Measurements from ENCODE around the gene RGS16.

The RGS16 gene

DNA sequence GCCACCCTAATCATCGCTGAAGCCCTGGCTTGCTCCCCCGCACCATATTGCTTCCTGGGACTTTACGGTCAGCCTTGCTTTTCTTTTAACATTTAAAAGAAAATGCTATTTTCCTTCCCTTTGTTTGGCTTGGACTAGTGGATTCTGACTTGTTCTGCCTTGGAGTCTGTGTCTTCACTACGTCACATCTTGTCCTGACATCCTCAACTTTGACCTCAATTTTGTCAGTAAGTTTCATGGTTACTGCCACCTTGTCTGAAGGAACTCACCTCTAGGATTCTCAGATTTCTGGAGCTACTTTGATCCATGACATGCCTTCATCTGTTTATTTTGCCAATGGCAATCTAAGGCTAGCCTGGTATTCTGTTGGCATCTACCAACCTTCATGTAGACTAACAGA, 19.4 kb downstream of the RGS16 start:
- ChIA-PET POLR2A (no interaction called here), CTCF (interaction anchor here (5.1 to 41.1 kb wide), 2 partner anchors 10 to 202 kb away, joined by 25 to 1252 read pairs; partner anchors contain the start of gene NPL)
- TF ChIP-seq, protein P1, sequence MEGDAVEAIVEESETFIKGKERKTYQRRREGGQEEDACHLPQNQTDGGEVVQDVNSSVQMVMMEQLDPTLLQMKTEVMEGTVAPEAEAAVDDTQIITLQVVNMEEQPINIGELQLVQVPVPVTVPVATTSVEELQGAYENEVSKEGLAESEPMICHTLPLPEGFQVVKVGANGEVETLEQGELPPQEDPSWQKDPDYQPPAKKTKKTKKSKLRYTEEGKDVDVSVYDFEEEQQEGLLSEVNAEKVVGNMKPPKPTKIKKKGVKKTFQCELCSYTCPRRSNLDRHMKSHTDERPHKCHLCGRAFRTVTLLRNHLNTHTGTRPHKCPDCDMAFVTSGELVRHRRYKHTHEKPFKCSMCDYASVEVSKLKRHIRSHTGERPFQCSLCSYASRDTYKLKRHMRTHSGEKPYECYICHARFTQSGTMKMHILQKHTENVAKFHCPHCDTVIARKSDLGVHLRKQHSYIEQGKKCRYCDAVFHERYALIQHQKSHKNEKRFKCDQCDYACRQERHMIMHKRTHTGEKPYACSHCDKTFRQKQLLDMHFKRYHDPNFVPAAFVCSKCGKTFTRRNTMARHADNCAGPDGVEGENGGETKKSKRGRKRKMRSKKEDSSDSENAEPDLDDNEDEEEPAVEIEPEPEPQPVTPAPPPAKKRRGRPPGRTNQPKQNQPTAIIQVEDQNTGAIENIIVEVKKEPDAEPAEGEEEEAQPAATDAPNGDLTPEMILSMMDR (IDR thresholded peaks at IDR 0.05; ENCODE audit: control extremely low read depth, extremely low read depth, low read depth, missing control alignments) = no peak
- DNase-seq (ENCODE audit: extremely low spot score) = no peak

DNA sequence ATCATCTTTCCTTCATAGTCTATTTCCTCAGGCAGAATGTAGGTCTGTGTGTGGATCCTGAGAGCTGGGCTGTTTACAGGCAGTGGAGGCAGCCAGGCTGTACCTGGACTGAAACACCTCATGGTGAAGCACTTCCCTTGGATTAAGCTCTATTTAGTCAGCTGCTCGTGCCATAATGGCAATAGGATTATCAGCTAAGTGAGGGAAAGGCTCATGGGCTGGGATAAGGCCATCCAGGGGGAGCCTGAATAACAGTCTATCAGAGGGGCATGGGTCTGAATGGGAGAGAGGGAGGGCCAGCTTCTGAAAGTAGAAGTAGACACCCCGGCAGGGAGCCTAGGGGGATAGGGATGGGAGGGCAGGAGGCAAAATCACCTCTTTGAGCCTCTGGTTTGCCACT, 23.5 kb downstream of the RGS16 start:
- DNase-seq (ENCODE audit: extremely low spot score) = no peak
- ChIA-PET POLR2A (no interaction called here), CTCF (interaction anchor here (0.7 to 3.6 kb wide), 4 partner anchors 14 to 500 kb away, joined by 3 to 21 read pairs (median 4); no protein-coding TSS in a partner anchor)
- TF ChIP-seq, protein P1 (IDR thresholded peaks at IDR 0.05; ENCODE audit: control extremely low read depth, extremely low read depth, low read depth, missing control alignments) = no peak

DNA sequence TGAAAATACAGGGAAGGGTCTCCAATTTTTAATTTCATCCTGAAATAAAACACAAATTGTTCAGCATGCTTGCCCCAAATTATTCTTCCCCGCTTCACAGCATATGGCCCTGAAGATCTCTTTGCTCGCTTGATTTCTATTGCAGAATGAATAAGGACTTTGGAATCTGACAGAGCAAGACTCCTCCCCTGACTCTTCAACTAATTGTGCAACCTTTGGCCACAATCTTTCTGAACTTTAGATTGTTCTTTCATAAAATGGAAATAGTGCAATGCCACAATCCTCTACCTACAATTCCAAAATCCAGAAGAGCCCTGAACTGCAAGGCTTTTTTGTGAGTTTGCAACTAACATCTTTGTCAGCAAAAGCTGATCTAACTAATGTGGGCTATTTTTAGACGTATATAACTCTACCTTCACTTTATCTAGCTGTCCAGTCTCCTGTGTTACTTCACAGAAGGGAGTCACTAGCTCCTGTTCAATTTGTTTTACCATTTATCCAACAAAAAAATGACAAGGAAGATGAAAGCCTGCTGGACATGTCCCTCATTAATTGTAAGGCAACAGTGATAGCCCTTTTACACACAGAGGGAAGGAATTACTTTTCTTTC, 28.5 kb downstream of the RGS16 start:
- TF ChIP-seq, protein P1 (IDR thresholded peaks at IDR 0.05; ENCODE audit: control extremely low read depth, extremely low read depth, low read depth, missing control alignments) = no peak
- CTCF ChIA-PET = interaction anchor here (1.0 to 2.2 kb wide), 4 partner anchors 13 to 207 kb away, joined by 3 to 9 read pairs (median 4); partner anchors contain the start of gene RNASEL
- POLR2A ChIA-PET = no interaction called here
- no peak for DNase-seq (ENCODE audit: extremely low spot score)

DNA sequence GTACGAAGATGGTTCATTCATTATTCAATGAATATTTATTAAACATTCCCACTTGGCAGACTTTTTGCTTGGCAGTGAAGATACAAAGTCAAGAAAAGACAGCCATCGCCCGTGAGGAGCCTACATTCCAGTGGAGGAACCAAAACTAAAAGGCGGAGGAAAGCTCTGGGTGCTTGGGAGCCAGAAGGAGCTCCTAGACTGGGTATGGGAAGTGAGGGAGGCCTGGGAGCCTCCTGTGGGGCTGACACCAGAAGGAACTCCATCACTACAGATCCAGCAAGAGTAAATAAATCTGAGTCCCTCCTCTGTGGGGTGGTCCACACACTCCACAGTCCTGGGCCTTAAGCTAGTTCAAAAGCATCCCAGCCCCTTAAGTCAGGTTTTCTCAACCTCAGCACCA, 30.0 kb downstream of the RGS16 start:
- no peak for DNase-seq (ENCODE audit: extremely low spot score)
- TF ChIP-seq, protein P1 (IDR thresholded peaks at IDR 0.05; ENCODE audit: control extremely low read depth, extremely low read depth, low read depth, missing control alignments) = no peak
- ChIA-PET POLR2A (no interaction called here), CTCF (interaction anchor here (1.0 to 2.2 kb wide), 6 partner anchors 12 to 212 kb away, joined by 3 to 9 read pairs (median 4); no protein-coding TSS in a partner anchor)

DNA sequence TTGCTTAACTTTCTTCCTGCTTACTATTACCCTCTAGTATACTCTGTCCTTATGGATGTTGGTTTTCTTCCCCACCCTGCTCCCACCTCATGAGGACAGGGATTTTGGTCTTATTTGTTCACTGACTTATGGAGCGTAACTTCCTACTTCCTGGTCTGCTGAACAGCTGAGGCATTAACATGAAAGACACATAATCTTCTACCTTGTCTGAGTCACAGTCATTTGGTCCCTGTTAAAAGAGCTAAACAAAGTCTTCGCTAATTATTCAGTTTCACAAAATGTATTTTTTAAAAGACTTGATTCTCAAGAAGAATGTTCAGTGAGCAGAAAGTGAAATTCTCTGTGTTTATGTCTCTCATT, 33.6 kb downstream of the RGS16 start:
- CTCF ChIA-PET = interaction anchor here (1.2 kb wide), 1 partner anchor 212 kb away, joined by 3 read pairs; no protein-coding TSS in a partner anchor
- TF ChIP-seq, protein P1 (IDR thresholded peaks at IDR 0.05; ENCODE audit: control extremely low read depth, extremely low read depth, low read depth, missing control alignments) = no peak
- POLR2A ChIA-PET = no interaction called here
- DNase-seq (ENCODE audit: extremely low spot score) = peak; percentile 32

DNA sequence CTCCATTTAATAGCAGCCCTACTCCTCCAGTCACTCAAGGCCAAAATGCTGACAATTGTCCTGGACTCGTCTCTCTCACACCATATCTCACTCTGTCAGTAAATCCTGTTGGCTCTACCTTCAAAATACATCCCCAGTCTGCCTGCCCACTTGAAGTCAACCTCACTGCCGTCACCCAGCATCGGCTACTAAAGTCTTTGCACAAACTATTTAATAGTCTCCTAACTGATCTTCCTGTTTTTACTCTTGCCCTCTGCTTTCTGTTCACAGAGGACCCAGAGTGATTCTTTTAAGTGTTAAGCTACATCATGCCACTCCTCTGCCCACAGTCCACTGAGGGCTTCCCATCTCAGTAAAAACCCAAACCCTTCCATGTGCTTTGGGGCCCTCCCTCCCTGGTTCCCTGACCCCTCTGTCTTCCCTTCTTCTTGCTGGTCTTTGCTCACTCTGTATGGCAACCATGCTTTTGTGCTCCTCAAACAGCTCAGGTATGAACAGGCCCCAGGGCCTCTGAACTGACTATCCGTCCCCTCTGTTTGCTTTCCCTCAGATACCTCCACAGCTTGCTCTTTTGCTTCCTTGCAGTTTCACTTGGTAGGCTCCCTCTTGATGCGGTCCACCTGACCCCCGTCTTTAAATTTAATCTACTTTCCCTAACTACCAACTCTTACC, 34.1 kb downstream of the RGS16 start:
- POLR2A ChIA-PET = no interaction called here
- CTCF ChIA-PET = interaction anchor here (1.2 kb wide), 1 partner anchor 213 kb away, joined by 3 read pairs; no protein-coding TSS in a partner anchor
- no peak for DNase-seq (ENCODE audit: extremely low spot score)
- TF ChIP-seq, protein P1 (IDR thresholded peaks at IDR 0.05; ENCODE audit: control extremely low read depth, extremely low read depth, low read depth, missing control alignments) = no peak

Data from GM10248 (cell line).